ENCODE measurements around the gene BARX2.

GRCh38 chr11:129380413-129380812 lies 4.8 kb downstream of the BARX2 start:
- TF ChIP-seq EZH2 (IDR thresholded peaks at IDR 0.05; ENCODE audit: borderline replicate concordance, insufficient read depth, low read depth, low read length, poor library complexity, severe bottlenecking) (no peak), CTCF (IDR thresholded peaks at IDR 0.05) (no peak)
